HepG2 (cell line): ENCODE data around the gene SERTAD1. TPM values are rescaled to one million over a fixed set of nuclear protein-coding genes. Genes with fewer than 3 reads are reported as not detected.

Source experiments
- ARNT2 ChIP-seq: sonication (generic); formaldehyde crosslinking; IDR thresholded peaks from 2 replicates; pipeline ENCODE4 v1.8.0; 2022; ENCODE audit warnings: mild to moderate bottlenecking, low read depth, missing genetic modification reagents, moderate library complexity
- CHD4 ChIP-seq: fragments of 200-600 bp; sonication (generic); IDR thresholded peaks from 2 replicates; pipeline ENCODE4 v1.7.0; 2017; ENCODE audit warnings: mild to moderate bottlenecking, low read length, borderline replicate concordance
- FOSL1 ChIP-seq: sonication (generic); formaldehyde crosslinking; IDR thresholded peaks from 2 replicates; pipeline ENCODE4 v1.9.0; 2021; ENCODE audit warnings: missing genetic modification reagents, borderline replicate concordance
- FOXO4 ChIP-seq: sonication (generic); formaldehyde crosslinking; conservative IDR thresholded peaks from 2 replicates; pipeline ENCODE4 v1.8.1; 2023; ENCODE audit warnings: missing genetic modification reagents
- SOX6 ChIP-seq, 2 experiments: fragments of 450-650 bp in 1 of 2; sonication (generic) in 1 of 2; formaldehyde crosslinking in 1 of 2; IDR thresholded peaks; 2 replicates each; pipeline versions ENCODE4 v1.4.0 to v1.6.1; 2017 to 2020; ENCODE audit warnings: antibody characterized with exemption in 1 of 2, mild to moderate bottlenecking in 1 of 2, missing genetic modification reagents in 1 of 2
- ZFP36L1 ChIP-seq: sonication (generic); formaldehyde crosslinking; IDR thresholded peaks from 2 replicates; pipeline ENCODE4 v1.8.0; 2022; ENCODE audit warnings: mild to moderate bottlenecking, missing genetic modification reagents, moderate library complexity
- ZMYM2 ChIP-seq: sonication (generic); formaldehyde crosslinking; IDR thresholded peaks from 2 replicates; pipeline ENCODE4 v1.8.0; 2022; ENCODE audit warnings: mild to moderate bottlenecking, missing genetic modification reagents
- ZNF280D ChIP-seq: sonication (generic); formaldehyde crosslinking; IDR thresholded peaks from 2 replicates; pipeline ENCODE4 v1.5.1; 2020; ENCODE audit warnings: mild to moderate bottlenecking, missing genetic modification reagents
- ZNF629 ChIP-seq: sonication (generic); formaldehyde crosslinking; conservative IDR thresholded peaks from 2 replicates; pipeline ENCODE4 v1.5.0; 2020; ENCODE audit warnings: missing genetic modification reagents
- ZNF646 ChIP-seq: sonication (generic); formaldehyde crosslinking; IDR thresholded peaks from 2 replicates; pipeline ENCODE4 v1.9.0; 2021; ENCODE audit warnings: mild to moderate bottlenecking, missing genetic modification reagents
- polyA plus RNA-seq, 8 experiments: library from polyadenylated mRNA; depleted of rRNA in 3 of 8; stranded (reverse) in 7 of 8; unstranded in 1 of 8; fragments of >200 nt; fragmentation: Illumina TruSeq in 4 of 8; extraction: Trizol in 4 of 8; gene quantifications; 2 replicates each; pipeline versions ENCODE4 v1.2.1 to v1.2.3, GENCODE V29; 2011 to 2016; ENCODE audit warnings: low read depth in 4 of 8, missing spikeins in 1 of 8, mixed read lengths in 1 of 8; ENCODE audit not compliant: insufficient read depth in 1 of 8
- total RNA-seq, 5 experiments: library from RNA; depleted of rRNA; stranded (reverse); fragments of >200 nt; fragmentation: Illumina TruSeq; extraction: Trizol; gene quantifications; 2 replicates each; pipeline ENCODE4 v1.2.3, GENCODE V29; 2016; ENCODE audit warnings: low read depth in 1 of 5
- TF ChIP-seq, protein P1 (sequence below): sonication (generic); formaldehyde crosslinking; IDR thresholded peaks from 2 replicates; pipeline ENCODE4 v1.4.0; 2020; ENCODE audit warnings: mild to moderate bottlenecking, missing genetic modification reagents
- TF ChIP-seq, protein P2 (sequence below): IDR thresholded peaks from 2 replicates; pipeline ENCODE4 v1.6.1; 2018; ENCODE audit warnings: missing genetic modification reagents
- TF ChIP-seq, protein P3 (sequence below): sonication (generic); formaldehyde crosslinking; IDR thresholded peaks from 2 replicates; pipeline ENCODE4 v1.4.0; 2020; ENCODE audit warnings: mild to moderate bottlenecking, missing genetic modification reagents

Gene SERTAD1
- total and polyA plus RNA-seq, 2 of the 13 experiments (the other 11 are each of a cell fraction or from before 2014, with no cell fraction given): 4.3 to 4.5 TPM

- TF ChIP-seq ZNF280D (CRISPR knock-in tag): 0 out of 2 replicates have a peak, but pooled peaks have one; percentile 35
- TF ChIP-seq SOX6 (IDR thresholded peaks at IDR 0.05): no peak
- 0 out of 2 replicates have a peak, but pooled peaks have one; percentile 9 for TF ChIP-seq SOX6 (CRISPR knock-in tag; IDR thresholded peaks at IDR 0.05)
- peak; percentile 51; the same call in 1 of the 2 replicates for TF ChIP-seq ZMYM2 (CRISPR knock-in tag)
- peak; percentile 74 for TF ChIP-seq CHD4
- TF ChIP-seq FOXO4 (CRISPR knock-in tag): no peak
- TF ChIP-seq, protein P1, sequence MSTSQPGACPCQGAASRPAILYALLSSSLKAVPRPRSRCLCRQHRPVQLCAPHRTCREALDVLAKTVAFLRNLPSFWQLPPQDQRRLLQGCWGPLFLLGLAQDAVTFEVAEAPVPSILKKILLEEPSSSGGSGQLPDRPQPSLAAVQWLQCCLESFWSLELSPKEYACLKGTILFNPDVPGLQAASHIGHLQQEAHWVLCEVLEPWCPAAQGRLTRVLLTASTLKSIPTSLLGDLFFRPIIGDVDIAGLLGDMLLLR: peak; percentile 36; the same call in 1 of the 2 replicates
- peak; percentile 97 for TF ChIP-seq ZNF629 (CRISPR knock-in tag)
- TF ChIP-seq ZNF646 (CRISPR knock-in tag): peak; percentile 63; the same call in 1 of the 2 replicates
- TF ChIP-seq FOSL1 (CRISPR knock-in tag): no peak
- TF ChIP-seq, protein P2, sequence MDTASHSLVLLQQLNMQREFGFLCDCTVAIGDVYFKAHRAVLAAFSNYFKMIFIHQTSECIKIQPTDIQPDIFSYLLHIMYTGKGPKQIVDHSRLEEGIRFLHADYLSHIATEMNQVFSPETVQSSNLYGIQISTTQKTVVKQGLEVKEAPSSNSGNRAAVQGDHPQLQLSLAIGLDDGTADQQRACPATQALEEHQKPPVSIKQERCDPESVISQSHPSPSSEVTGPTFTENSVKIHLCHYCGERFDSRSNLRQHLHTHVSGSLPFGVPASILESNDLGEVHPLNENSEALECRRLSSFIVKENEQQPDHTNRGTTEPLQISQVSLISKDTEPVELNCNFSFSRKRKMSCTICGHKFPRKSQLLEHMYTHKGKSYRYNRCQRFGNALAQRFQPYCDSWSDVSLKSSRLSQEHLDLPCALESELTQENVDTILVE: 0 out of 2 replicates have a peak, but pooled peaks have one; percentile 11
- TF ChIP-seq, protein P3, sequence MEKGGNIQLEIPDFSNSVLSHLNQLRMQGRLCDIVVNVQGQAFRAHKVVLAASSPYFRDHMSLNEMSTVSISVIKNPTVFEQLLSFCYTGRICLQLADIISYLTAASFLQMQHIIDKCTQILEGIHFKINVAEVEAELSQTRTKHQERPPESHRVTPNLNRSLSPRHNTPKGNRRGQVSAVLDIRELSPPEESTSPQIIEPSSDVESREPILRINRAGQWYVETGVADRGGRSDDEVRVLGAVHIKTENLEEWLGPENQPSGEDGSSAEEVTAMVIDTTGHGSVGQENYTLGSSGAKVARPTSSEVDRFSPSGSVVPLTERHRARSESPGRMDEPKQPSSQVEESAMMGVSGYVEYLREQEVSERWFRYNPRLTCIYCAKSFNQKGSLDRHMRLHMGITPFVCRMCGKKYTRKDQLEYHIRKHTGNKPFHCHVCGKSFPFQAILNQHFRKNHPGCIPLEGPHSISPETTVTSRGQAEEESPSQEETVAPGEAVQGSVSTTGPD (CRISPR knock-in tag): peak; percentile 69; the same call in 1 of the 2 replicates
- TF ChIP-seq ARNT2 (CRISPR knock-in tag): no peak
- TF ChIP-seq ZFP36L1 (CRISPR knock-in tag): 0 out of 2 replicates have a peak, but pooled peaks have one; percentile 36
Measured at GRCh38 chr19:40465025-40465556, 39.3 kb upstream of the SERTAD1 start (continued).
